MM.1S (cell line): ENCODE results near the gene PLCH1.

Source experiments
- DNase-seq: peaks from one replicate; pipeline ENCODE4 v3.0.0-alpha.2; 2015
- H2AFZ ChIP-seq: fragments of 300-600 bp; sonication (generic); 2 replicates; pipeline ENCODE4 v1.6.0; 2016; ENCODE audit warnings: antibody characterized with exemption, low read length
- H3F3A ChIP-seq: fragments of 300-600 bp; sonication (generic); 2 replicates; pipeline ENCODE4 v1.6.1; 2016; ENCODE audit warnings: mild to moderate bottlenecking, antibody characterized with exemption, low read length, moderate library complexity, mixed read lengths; ENCODE audit not compliant: insufficient read depth
- H3K27ac ChIP-seq: fragments of 300-600 bp; sonication (generic); 2 replicates; pipeline ENCODE4 v1.5.1; 2016; ENCODE audit warnings: mild to moderate bottlenecking, low read length
- H3K27me3 ChIP-seq: fragments of 300-600 bp; sonication (generic); replicated peaks from 2 replicates; pipeline ENCODE4 v1.6.0; 2016; ENCODE audit warnings: low read length; ENCODE audit not compliant: insufficient read depth
- H3K36me3 ChIP-seq: fragments of 300-600 bp; sonication (generic); replicated peaks from 2 replicates; pipeline ENCODE4 v1.6.1; 2016; ENCODE audit warnings: mild to moderate bottlenecking, low read length, mixed read lengths; ENCODE audit not compliant: insufficient read depth
- H3K4me1 ChIP-seq: fragments of 300-600 bp; sonication (generic); 2 replicates; pipeline ENCODE4 v1.6.1; 2016; ENCODE audit warnings: low read length, mixed read lengths
- H3K4me2 ChIP-seq: fragments of 300-600 bp; sonication (generic); 2 replicates; pipeline ENCODE4 v1.6.0; 2016; ENCODE audit warnings: low read depth, low read length
- H3K4me3 ChIP-seq: fragments of 300-600 bp; sonication (generic); 2 replicates; pipeline ENCODE4 v1.5.1; 2016; ENCODE audit warnings: low read length, mixed read lengths
- H3K79me2 ChIP-seq: fragments of 300-600 bp; sonication (generic); 2 replicates; pipeline ENCODE4 v1.6.1; 2016; ENCODE audit warnings: mixed run types, low read length, mixed read lengths
- H3K9ac ChIP-seq: fragments of 300-600 bp; sonication (generic); 2 replicates; pipeline ENCODE4 v1.6.1; 2016; ENCODE audit warnings: low read length, mixed read lengths
- H3K9me2 ChIP-seq: fragments of 300-600 bp; sonication (generic); replicated peaks from 2 replicates; pipeline ENCODE4 v1.6.1; 2016; ENCODE audit warnings: mild to moderate bottlenecking, low read length, mixed read lengths; ENCODE audit not compliant: insufficient read depth
- H3K9me3 ChIP-seq: fragments of 300-600 bp; sonication (generic); replicated peaks from 2 replicates; pipeline ENCODE4 v1.6.1; 2016; ENCODE audit warnings: mild to moderate bottlenecking, low read length, mixed read lengths; ENCODE audit not compliant: insufficient read depth
- H4K20me1 ChIP-seq: fragments of 300-600 bp; sonication (generic); 2 replicates; pipeline ENCODE4 v1.6.1; 2016; ENCODE audit warnings: mild to moderate bottlenecking, low read length, moderate library complexity, mixed read lengths; ENCODE audit not compliant: insufficient read depth
- EZH2 ChIP-seq: fragments of 300-600 bp; sonication (generic); optimal IDR thresholded peaks from 2 replicates; pipeline ENCODE3; 2017; ENCODE audit warnings: low read depth, mild to moderate bottlenecking, antibody characterized with exemption, low read length, mixed read lengths
- EZH2phosphoT487 ChIP-seq: fragments of 300-600 bp; sonication (generic); IDR thresholded peaks from 2 replicates; pipeline ENCODE4 v1.6.1; 2018; ENCODE audit warnings: antibody characterized with exemption, low read length
- TF ChIP-seq, protein P1 (sequence below): fragments of 300-600 bp; sonication (generic); IDR thresholded peaks from 2 replicates; pipeline ENCODE4 v1.5.1; 2016; ENCODE audit warnings: antibody characterized with exemption, low read length, mixed read lengths

Gene PLCH1

DNA sequence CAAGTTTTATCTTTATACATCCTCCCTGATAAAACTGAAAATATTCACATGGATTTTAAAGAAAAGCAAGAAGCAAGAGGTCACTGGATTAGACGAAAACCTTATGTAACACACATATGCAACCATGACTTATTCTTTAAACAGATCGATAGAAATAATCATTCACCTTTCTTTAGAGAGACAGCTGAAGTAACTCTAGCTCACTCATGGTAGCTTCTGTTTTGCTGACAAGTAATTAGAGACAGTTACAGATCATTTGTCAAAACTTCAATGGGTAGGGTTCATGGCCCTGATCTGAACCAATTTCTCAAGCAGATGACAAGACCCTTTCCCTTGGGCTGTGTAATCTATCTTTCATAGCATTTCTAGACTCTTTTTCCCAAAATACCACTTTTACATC is 74.5 kb downstream of the PLCH1 start:
- H3K4me2 ChIP-seq: no peak overlapping the region
- no peak overlapping the region for H3K4me3 ChIP-seq
- H3K4me1 ChIP-seq: no peaks in the 10 kb centered on the region
- H3K9me2 ChIP-seq: no peaks in the 10 kb centered on the region
- no peaks in the 10 kb centered on the region for H3K36me3 ChIP-seq
- H3F3A ChIP-seq: no peaks in the 10 kb centered on the region
- H3K79me2 ChIP-seq: no peaks in the 10 kb centered on the region
- no peak overlapping the region for H3K27ac ChIP-seq
- no peaks in the 10 kb centered on the region for H3K9me3 ChIP-seq
- H4K20me1 ChIP-seq: no peaks in the 10 kb centered on the region
- DNase-seq: no peak
- no peaks in the 10 kb centered on the region for H3K27me3 ChIP-seq
- TF ChIP-seq EZH2phosphoT487 (no peak), EZH2 (no peak)
- TF ChIP-seq, protein P1, sequence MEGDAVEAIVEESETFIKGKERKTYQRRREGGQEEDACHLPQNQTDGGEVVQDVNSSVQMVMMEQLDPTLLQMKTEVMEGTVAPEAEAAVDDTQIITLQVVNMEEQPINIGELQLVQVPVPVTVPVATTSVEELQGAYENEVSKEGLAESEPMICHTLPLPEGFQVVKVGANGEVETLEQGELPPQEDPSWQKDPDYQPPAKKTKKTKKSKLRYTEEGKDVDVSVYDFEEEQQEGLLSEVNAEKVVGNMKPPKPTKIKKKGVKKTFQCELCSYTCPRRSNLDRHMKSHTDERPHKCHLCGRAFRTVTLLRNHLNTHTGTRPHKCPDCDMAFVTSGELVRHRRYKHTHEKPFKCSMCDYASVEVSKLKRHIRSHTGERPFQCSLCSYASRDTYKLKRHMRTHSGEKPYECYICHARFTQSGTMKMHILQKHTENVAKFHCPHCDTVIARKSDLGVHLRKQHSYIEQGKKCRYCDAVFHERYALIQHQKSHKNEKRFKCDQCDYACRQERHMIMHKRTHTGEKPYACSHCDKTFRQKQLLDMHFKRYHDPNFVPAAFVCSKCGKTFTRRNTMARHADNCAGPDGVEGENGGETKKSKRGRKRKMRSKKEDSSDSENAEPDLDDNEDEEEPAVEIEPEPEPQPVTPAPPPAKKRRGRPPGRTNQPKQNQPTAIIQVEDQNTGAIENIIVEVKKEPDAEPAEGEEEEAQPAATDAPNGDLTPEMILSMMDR: no peak
- no peak overlapping the region for H2AFZ ChIP-seq
- no peak overlapping the region for H3K9ac ChIP-seq

DNA sequence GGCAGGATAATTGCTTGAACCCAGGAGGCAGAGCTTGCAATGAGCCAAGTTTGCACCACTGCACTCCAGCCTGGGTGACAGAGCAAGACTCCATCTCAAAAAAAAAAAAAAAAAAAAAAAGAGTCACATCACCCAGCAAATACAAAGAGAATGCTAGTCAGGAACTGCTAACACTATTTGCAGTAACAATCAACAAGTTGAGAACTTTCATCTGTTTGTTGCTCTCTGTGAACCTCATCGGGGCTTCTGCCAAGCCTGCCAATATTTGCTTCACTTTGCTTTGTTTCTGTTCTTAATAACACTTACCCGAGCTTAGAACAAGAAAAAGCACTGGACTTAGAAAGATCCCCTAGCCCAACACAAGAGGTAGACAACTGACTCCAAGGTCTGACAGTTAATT is 76.9 kb downstream of the PLCH1 start:
- no peaks in the 10 kb centered on the region for H3K4me1 ChIP-seq

DNA sequence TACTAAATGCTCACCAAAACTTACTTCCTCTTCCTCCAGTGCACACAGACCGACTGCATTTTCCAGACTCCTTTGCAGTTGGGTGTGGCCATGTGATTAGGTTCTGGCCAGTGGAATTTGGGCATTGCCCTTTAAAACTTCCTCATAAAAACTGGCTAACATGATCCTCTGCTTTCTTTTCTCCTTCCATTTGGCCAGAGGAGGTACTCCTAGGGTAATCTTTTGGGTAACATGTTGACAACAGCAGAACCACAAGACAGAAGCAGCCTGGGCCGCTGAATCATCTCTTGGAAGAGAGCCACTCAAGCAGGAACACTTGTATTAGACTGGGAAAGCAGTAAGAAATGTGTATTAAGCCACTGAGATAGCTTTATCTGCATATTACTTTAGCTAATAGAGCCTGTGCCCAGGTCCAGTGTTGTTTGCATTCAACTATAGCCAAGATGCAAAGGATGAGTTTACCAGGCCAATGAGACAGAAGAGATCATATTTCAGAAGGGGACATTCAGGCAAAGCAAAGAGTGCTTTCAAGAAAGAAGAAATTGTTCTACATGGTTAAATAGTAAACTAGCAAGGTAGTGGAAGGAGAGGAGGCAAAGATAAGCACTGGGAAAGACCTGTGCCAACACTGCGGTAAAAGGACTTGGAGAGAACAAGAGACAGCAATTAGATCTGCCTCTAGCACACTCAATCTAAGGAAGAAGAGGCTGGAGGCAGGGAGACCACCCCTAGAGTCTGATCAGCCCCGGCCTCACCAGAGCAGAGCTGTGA is 79.8 kb downstream of the PLCH1 start:
- Histone ChIP-seq H3K79me2 (no peaks in the 10 kb centered on the region), H3K27me3 (no peaks in the 10 kb centered on the region), H2AFZ (no peak overlapping the region), H3K4me2 (no peak overlapping the region), H3K9ac (no peak overlapping the region), H3F3A (no peaks in the 10 kb centered on the region), H3K4me3 (no peak overlapping the region), H4K20me1 (no peaks in the 10 kb centered on the region), H3K27ac (no peak overlapping the region), H3K4me1 (no peaks in the 10 kb centered on the region), H3K9me3 (no peaks in the 10 kb centered on the region), H3K9me2 (no peaks in the 10 kb centered on the region), H3K36me3 (no peaks in the 10 kb centered on the region)
- TF ChIP-seq, protein P1: no peak
- TF ChIP-seq EZH2phosphoT487 (no peak), EZH2 (no peak)
- no peak for DNase-seq

More for the DNA sequence above, 76.9 kb downstream of the PLCH1 start:
- no peaks in the 10 kb centered on the region for H4K20me1 ChIP-seq
- TF ChIP-seq EZH2phosphoT487 (no peak), EZH2 (no peak)
- TF ChIP-seq, protein P1: no peak
- no peak overlapping the region for H3K4me2 ChIP-seq
- H2AFZ ChIP-seq: no peak overlapping the region
- H3K9ac ChIP-seq: no peak overlapping the region
- H3K79me2 ChIP-seq: no peaks in the 10 kb centered on the region
- H3K9me3 ChIP-seq: no peaks in the 10 kb centered on the region
- H3K27me3 ChIP-seq: no peaks in the 10 kb centered on the region
- H3K36me3 ChIP-seq: no peaks in the 10 kb centered on the region
- H3K27ac ChIP-seq: no peak overlapping the region
- H3F3A ChIP-seq: no peaks in the 10 kb centered on the region
- no peak overlapping the region for H3K4me3 ChIP-seq
- no peaks in the 10 kb centered on the region for H3K9me2 ChIP-seq
- DNase-seq: no peak
